Transverse colon (tissue), 4 donors: ENCODE data around the gene GRM7. TPM values are rescaled to one million over a fixed set of nuclear protein-coding genes. Genes with fewer than 3 reads are reported as not detected.

Experiments used
- DNase-seq: peaks from one replicate; pipeline ENCODE4 v3.0.0-alpha.2; 2019
- H3K27ac ChIP-seq, 4 donors: fragments of 200-600 bp; sonication (generic); 2 replicates each; pipeline ENCODE4 v1.5.1; 2016 to 2018; ENCODE audit warnings: inconsistent platforms in 4 of 4
- H3K27me3 ChIP-seq: fragments of 200-600 bp; sonication (generic); 2 replicates; pipeline ENCODE4 v1.5.1; 2017; ENCODE audit warnings: inconsistent platforms
- H3K36me3 ChIP-seq, 4 donors: fragments of 200-600 bp; sonication (generic); 2 replicates each; pipeline ENCODE4 v1.5.1; 2017 to 2019; ENCODE audit warnings: inconsistent platforms in 4 of 4
- H3K4me1 ChIP-seq, 4 donors: fragments of 200-600 bp; sonication (generic); 2 replicates each; pipeline ENCODE4 v1.5.1; 2017 to 2020; ENCODE audit warnings: inconsistent platforms in 4 of 4
- H3K4me3 ChIP-seq, 4 donors: fragments of 200-600 bp; sonication (generic); 1 replicate in 1 of 4; 2 replicates in 3 of 4; pipeline versions ENCODE4 v1.5.1 to v1.6.1; 2017 to 2019; ENCODE audit warnings: inconsistent platforms in 4 of 4
- H3K9me3 ChIP-seq, 2 donors: fragments of 200-600 bp; sonication (generic); 2 replicates each; pipeline ENCODE4 v1.5.1; 2017 to 2019; ENCODE audit warnings: inconsistent platforms in 2 of 2
- EP300 ChIP-seq: sonication (generic); formaldehyde crosslinking; IDR thresholded peaks from one replicate; pipeline ENCODE4 v1.6.1; 2017; ENCODE audit warnings: antibody characterized with exemption, low read depth
- POLR2A ChIP-seq: fragments of 450-650 bp; IDR thresholded peaks from one replicate; pipeline ENCODE4 v1.6.1; 2016; ENCODE audit warnings: antibody characterized with exemption, mild to moderate bottlenecking, moderate library complexity
- POLR2AphosphoS5 ChIP-seq, 3 donors: sonication (generic); formaldehyde crosslinking; IDR thresholded peaks; one replicate each; pipeline ENCODE4 v1.6.1; 2016; ENCODE audit warnings: antibody characterized with exemption in 3 of 3
- WGBS, 2 donors: methylation state at CpG; one replicate each; pipeline ENCODE4 v1.1.5; 2018; ENCODE audit warnings: low coverage in 1 of 2; 5-methylcytosine and 5-hydroxymethylcytosine counted together
- in situ Hi-C, 4 donors: fragments of 200-750 bp; cut with MboI; loops; one replicate each; pipeline versions ENCODE4 v1.15.0 to v1.15.1; 2017; ENCODE audit warnings: low sequenced_read_pairs in 3 of 4, low pct_ligation_motif_present in 1 of 4, low pct_unique_long_range_greater_than_20kb in 1 of 4
- intact Hi-C: fragments of 100-400 bp; cut with DNase I; formaldehyde crosslinking; loops from one replicate; pipeline ENCODE4 v1.15.1; 2023; ENCODE audit warnings: low total_unique reads
- total RNA-seq, 4 donors: library from RNA; depleted of rRNA; stranded (reverse); fragments of >200 nt; gene quantifications; one replicate each; pipeline ENCODE4 v1.1.0, GENCODE V29; 2016
- TF ChIP-seq, protein P1 (sequence below), 5 experiments: fragments of 200-600 bp in 3 of 5; fragments of 450-650 bp in 2 of 5; sonication (generic) in 3 of 5; IDR thresholded peaks; 1 replicate in 2 of 5; 2 replicates in 3 of 5; pipeline ENCODE4 v1.5.1; 2016 to 2017; ENCODE audit warnings: antibody characterized with exemption in 5 of 5, inconsistent platforms in 3 of 5, mild to moderate bottlenecking in 2 of 5, moderate library complexity in 1 of 5

Gene GRM7
- total RNA-seq, 4 donors from 2014 or later: 0.14 to 0.20 (median 0.16) TPM; not detected in 1

DNA sequence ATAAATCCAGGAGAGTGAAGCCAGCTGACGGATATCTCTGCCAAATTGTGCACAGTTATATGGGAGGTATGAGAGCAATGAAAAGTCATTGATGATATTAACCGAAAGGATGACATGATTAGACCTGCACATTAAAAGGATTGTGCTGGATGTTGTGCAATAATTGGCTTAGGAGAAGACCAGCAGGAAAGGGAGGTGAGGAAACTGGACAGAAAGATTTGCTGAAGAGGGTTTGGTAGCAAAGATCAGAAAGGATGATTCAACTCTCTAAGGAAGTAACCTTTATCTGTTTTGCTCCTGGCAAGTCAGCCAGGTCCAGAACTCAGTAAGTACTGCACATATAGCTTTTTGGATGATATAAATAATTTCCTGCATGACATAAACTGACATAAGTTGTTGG is 704.7 kb downstream of the GRM7 start:
- in situ Hi-C loops (no loop called here), intact Hi-C loops (no loop called here)
- Histone ChIP-seq H3K4me1 (no peaks in the 10 kb centered on the region), H3K27ac (no peak overlapping the region), H3K4me3 (no peak overlapping the region), H3K27me3 (no peaks in the 10 kb centered on the region), H3K36me3 (no peaks in the 10 kb centered on the region), H3K9me3 (no peaks in the 10 kb centered on the region)
- DNase-seq: no peak
- 73 to 77% methylated on average over 2 of the region's 2 CpGs for WGBS, 2 donors
- TF ChIP-seq EP300: no peak
- no peak for TF ChIP-seq POLR2AphosphoS5 (IDR thresholded peaks at IDR 0.05)
- no peak for TF ChIP-seq POLR2A
- TF ChIP-seq, protein P1, sequence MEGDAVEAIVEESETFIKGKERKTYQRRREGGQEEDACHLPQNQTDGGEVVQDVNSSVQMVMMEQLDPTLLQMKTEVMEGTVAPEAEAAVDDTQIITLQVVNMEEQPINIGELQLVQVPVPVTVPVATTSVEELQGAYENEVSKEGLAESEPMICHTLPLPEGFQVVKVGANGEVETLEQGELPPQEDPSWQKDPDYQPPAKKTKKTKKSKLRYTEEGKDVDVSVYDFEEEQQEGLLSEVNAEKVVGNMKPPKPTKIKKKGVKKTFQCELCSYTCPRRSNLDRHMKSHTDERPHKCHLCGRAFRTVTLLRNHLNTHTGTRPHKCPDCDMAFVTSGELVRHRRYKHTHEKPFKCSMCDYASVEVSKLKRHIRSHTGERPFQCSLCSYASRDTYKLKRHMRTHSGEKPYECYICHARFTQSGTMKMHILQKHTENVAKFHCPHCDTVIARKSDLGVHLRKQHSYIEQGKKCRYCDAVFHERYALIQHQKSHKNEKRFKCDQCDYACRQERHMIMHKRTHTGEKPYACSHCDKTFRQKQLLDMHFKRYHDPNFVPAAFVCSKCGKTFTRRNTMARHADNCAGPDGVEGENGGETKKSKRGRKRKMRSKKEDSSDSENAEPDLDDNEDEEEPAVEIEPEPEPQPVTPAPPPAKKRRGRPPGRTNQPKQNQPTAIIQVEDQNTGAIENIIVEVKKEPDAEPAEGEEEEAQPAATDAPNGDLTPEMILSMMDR (IDR thresholded peaks at IDR 0.05): no peak

DNA sequence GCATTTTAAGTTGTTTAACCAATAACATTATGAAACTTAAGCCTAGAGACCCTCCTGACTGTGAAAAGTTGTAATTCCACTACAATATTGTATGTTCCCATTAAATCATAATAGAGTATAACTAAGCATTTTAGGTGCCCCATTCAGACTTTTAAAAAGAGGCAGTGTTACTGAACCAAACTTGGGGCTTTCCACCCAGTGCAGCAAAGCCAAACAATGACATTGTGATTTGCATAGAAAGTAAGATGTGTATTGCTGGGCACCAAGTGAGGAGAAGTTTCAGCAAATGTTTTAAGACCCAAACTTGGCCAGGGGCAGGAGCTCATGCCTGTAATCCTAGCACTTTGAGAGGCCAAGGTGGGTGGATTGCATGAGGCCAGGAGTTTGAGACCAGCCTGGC is 706.2 kb downstream of the GRM7 start:
- Histone ChIP-seq H3K4me1 (no peaks in the 10 kb centered on the region), H3K36me3 (no peaks in the 10 kb centered on the region), H3K27me3 (no peaks in the 10 kb centered on the region), H3K27ac (no peak overlapping the region), H3K4me3 (no peak overlapping the region), H3K9me3 (no peaks in the 10 kb centered on the region)
- intact Hi-C loops: no loop called here
- TF ChIP-seq POLR2AphosphoS5 (IDR thresholded peaks at IDR 0.05) (no peak), EP300 (no peak), POLR2A (no peak)
- TF ChIP-seq, protein P1 (IDR thresholded peaks at IDR 0.05): no peak
- in situ Hi-C loops: no loop called here
- DNase-seq: no peak

DNA sequence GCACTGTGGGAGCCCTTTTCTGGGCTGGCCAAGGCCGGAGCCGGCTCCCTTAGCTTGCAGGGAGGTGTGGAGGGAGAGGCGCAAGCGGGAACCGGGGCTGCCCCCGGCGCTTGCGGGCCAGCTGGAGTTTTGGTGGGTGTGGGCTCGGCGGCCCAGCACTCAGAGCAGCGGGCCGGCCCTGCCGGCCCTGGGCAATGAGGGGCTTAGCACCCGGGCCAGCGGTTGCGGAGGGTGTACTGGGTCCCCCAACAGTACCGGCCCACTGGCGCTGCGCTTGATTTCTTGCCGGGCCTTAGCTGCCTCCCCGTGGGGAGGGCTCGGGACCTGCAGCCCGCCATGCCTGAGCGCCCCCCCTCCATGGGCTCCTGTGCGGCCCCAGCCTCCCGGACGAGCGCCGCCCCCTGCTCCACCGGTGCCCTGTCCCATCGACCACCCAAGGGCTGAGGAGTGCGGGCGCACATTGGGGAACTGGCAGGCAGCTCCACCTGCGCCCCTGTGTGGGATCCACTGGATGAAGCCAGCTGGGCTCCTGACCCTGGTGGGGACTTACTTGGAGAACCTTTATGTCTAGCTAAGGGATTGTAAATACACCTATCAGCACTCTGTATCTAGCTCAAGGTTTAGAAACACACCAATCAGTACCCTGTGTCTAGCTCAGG is 707.7 kb downstream of the GRM7 start:
- TF ChIP-seq, protein P1 (IDR thresholded peaks at IDR 0.05): no peak
- no peak for TF ChIP-seq POLR2AphosphoS5 (IDR thresholded peaks at IDR 0.05)
- TF ChIP-seq EP300: no peak
- no peak for TF ChIP-seq POLR2A
- DNase-seq: no peak
- intact Hi-C loops: no loop called here
- Histone ChIP-seq H3K36me3 (no peaks in the 10 kb centered on the region), H3K27ac (no peak overlapping the region), H3K4me3 (no peak overlapping the region), H3K27me3 (no peaks in the 10 kb centered on the region), H3K9me3 (no peaks in the 10 kb centered on the region), H3K4me1 (no peaks in the 10 kb centered on the region)
- in situ Hi-C loops: no loop called here
- WGBS, 2 donors: 98% methylated on average over 26 of the region's 34 CpGs; no CpG with 5 or more reads in 1 of the 2 donors

DNA sequence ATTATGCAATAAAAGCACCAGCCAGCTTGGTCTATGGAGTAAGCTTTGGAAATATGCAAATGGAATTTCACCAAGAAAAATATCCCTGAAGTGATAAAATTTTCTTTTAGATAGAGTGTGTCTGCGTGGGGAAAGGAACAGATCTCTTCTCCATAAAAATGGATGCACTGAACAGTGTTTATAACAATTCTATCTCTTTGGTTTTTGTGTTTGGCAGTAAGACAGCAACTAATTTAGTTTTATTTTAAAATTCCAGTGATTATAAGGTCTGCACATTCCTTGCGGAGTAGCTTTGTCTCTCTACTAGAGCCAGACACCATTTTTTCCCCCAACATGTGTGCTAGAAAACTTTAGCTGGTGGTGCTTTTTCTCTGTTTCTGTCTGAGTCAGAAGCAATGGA is 712.4 kb downstream of the GRM7 start:
- DNase-seq: no peak
- in situ Hi-C loops (no loop called here), intact Hi-C loops (no loop called here)
- no peak overlapping the region for H3K4me3 ChIP-seq
- no peaks in the 10 kb centered on the region for H3K4me1 ChIP-seq
- H3K9me3 ChIP-seq: no peaks in the 10 kb centered on the region
- no peaks in the 10 kb centered on the region for H3K27me3 ChIP-seq
- H3K36me3 ChIP-seq: no peaks in the 10 kb centered on the region
- no peak for TF ChIP-seq POLR2AphosphoS5 (IDR thresholded peaks at IDR 0.05)
- TF ChIP-seq, protein P1 (IDR thresholded peaks at IDR 0.05): no peak
- no peak for TF ChIP-seq EP300
- no peak for TF ChIP-seq POLR2A
- H3K27ac ChIP-seq: no peak overlapping the region
- 70 to 85% methylated on average over 2 of the region's 2 CpGs for WGBS, 2 donors
